HepG2 (cell line): ENCODE data around the gene ACSM3. TPM values are rescaled to one million over a fixed set of nuclear protein-coding genes. Genes with fewer than 3 reads are reported as not detected.

Experiments
- PPARG ChIP-seq: conservative IDR thresholded peaks from 2 replicates; pipeline ENCODE4 v1.6.1; 2016; ENCODE audit warnings: missing biosample characterization, missing genetic modification reagents
- TARDBP ChIP-seq: sonication (generic); formaldehyde crosslinking; IDR thresholded peaks from 2 replicates; pipeline ENCODE4 v1.8.0; 2022; ENCODE audit warnings: mild to moderate bottlenecking, missing genetic modification reagents
- TCF12 ChIP-seq, 2 experiments: fragments of 450-650 bp in 1 of 2; sonication (generic) in 1 of 2; formaldehyde crosslinking in 1 of 2; IDR thresholded peaks; 2 replicates each; pipeline versions ENCODE4 v1.6.1 to v1.8.0; 2017 to 2022; ENCODE audit warnings: antibody characterized with exemption in 1 of 2, mild to moderate bottlenecking in 1 of 2, missing genetic modification reagents in 1 of 2, moderate library complexity in 1 of 2
- YEATS4 ChIP-seq: sonication (generic); formaldehyde crosslinking; IDR thresholded peaks from 2 replicates; pipeline ENCODE4 v1.4.0; 2020; ENCODE audit warnings: missing genetic modification reagents, borderline replicate concordance
- ZKSCAN1 ChIP-seq: fragments of 150-350 bp; IDR thresholded peaks from 2 replicates; pipeline ENCODE4 v1.6.1; 2014; ENCODE audit warnings: low read length
- ZMAT3 ChIP-seq: sonication (generic); formaldehyde crosslinking; conservative IDR thresholded peaks from 2 replicates; pipeline ENCODE4 v1.7.0; 2021; ENCODE audit warnings: missing genetic modification reagents
- ZNF124 ChIP-seq: sonication (generic); formaldehyde crosslinking; IDR thresholded peaks from 2 replicates; pipeline ENCODE4 v1.4.0; 2020; ENCODE audit warnings: missing genetic modification reagents
- ZNF530 ChIP-seq: sonication (generic); formaldehyde crosslinking; IDR thresholded peaks from 2 replicates; pipeline ENCODE4 v1.5.0; 2020; ENCODE audit warnings: low read depth, mild to moderate bottlenecking, missing genetic modification reagents
- ZNF7 ChIP-seq: IDR thresholded peaks from 2 replicates; pipeline ENCODE4 v1.6.1; 2016; ENCODE audit warnings: missing biosample characterization, missing genetic modification reagents
- ZNF850 ChIP-seq: sonication (generic); formaldehyde crosslinking; conservative IDR thresholded peaks from 2 replicates; pipeline ENCODE4 v1.9.0; 2021; ENCODE audit warnings: mild to moderate bottlenecking, missing genetic modification reagents
- polyA plus RNA-seq, 8 experiments: library from polyadenylated mRNA; depleted of rRNA in 3 of 8; stranded (reverse) in 7 of 8; unstranded in 1 of 8; fragments of >200 nt; fragmentation: Illumina TruSeq in 4 of 8; extraction: Trizol in 4 of 8; gene quantifications; 2 replicates each; pipeline versions ENCODE4 v1.2.1 to v1.2.3, GENCODE V29; 2011 to 2016; ENCODE audit warnings: low read depth in 4 of 8, missing spikeins in 1 of 8, mixed read lengths in 1 of 8; ENCODE audit not compliant: insufficient read depth in 1 of 8
- total RNA-seq, 5 experiments: library from RNA; depleted of rRNA; stranded (reverse); fragments of >200 nt; fragmentation: Illumina TruSeq; extraction: Trizol; gene quantifications; 2 replicates each; pipeline ENCODE4 v1.2.3, GENCODE V29; 2016; ENCODE audit warnings: low read depth in 1 of 5
- TF ChIP-seq, protein P1 (sequence below), 2 experiments: fragments of 450-650 bp in 1 of 2; sonication (generic) in 1 of 2; formaldehyde crosslinking in 1 of 2; IDR thresholded peaks; 2 replicates each; pipeline versions ENCODE4 v1.6.1 to v1.8.0; 2016 to 2022; ENCODE audit warnings: antibody characterized with exemption in 1 of 2, mild to moderate bottlenecking in 1 of 2, missing genetic modification reagents in 1 of 2
- TF ChIP-seq, protein P2 (sequence below): fragments of 450-650 bp; IDR thresholded peaks from 2 replicates; pipeline ENCODE4 v1.6.1; 2016
- TF ChIP-seq, protein P3 (sequence below): IDR thresholded peaks from 2 replicates; pipeline ENCODE4 v1.6.1; 2016; ENCODE audit warnings: mild to moderate bottlenecking

Gene ACSM3
- total and polyA plus RNA-seq, 2 of the 13 experiments (the other 11 are each of a cell fraction or from before 2014, with no cell fraction given) = 74.0 to 108 TPM

DNA sequence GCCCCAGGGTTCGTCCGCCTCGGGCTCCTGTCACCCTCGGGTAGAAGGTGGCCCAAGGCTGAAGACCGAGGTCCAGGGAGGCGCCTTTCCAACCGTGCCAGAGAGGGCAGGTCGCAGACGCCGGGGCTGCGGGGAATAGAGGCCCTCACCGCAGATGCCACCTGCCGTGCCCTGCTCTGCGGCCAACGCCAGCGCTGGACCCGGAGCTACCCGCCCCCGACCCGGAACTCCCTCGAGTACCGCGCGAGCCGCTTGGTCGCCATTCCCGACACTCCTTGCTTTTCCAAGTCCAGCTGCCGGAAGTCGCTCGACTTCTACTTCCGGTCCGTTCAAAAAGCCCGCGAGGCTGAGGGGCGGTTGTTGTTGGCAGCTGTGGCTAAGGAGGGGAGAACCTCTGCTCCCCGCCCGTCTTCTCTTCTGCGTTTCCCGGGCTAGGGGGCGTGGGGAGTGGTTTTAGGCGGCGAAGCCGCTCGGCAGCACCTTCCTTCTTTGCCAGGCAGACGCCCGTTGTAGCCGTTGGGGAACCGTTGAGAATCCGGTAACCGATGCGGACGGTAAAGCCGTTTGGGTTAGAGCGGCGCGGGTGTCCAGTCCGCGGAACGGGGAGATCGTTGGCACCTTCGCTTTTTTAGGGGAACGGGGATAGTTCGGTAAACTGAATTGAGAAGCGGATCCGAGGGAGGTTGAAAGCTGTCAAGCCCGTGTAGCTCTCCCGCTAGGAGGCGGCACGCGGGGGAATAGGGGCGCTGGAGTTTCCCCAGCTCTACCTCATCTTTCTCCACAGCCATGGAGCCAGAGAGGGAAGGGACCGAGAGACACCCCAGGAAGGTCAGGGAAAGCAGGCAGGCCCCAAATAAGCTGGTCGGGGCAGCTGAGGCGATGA, 42.6 kb downstream of the ACSM3 start, which contains the start of the genes ERI2 and REXO5 (continued):
- TF ChIP-seq, protein P1, sequence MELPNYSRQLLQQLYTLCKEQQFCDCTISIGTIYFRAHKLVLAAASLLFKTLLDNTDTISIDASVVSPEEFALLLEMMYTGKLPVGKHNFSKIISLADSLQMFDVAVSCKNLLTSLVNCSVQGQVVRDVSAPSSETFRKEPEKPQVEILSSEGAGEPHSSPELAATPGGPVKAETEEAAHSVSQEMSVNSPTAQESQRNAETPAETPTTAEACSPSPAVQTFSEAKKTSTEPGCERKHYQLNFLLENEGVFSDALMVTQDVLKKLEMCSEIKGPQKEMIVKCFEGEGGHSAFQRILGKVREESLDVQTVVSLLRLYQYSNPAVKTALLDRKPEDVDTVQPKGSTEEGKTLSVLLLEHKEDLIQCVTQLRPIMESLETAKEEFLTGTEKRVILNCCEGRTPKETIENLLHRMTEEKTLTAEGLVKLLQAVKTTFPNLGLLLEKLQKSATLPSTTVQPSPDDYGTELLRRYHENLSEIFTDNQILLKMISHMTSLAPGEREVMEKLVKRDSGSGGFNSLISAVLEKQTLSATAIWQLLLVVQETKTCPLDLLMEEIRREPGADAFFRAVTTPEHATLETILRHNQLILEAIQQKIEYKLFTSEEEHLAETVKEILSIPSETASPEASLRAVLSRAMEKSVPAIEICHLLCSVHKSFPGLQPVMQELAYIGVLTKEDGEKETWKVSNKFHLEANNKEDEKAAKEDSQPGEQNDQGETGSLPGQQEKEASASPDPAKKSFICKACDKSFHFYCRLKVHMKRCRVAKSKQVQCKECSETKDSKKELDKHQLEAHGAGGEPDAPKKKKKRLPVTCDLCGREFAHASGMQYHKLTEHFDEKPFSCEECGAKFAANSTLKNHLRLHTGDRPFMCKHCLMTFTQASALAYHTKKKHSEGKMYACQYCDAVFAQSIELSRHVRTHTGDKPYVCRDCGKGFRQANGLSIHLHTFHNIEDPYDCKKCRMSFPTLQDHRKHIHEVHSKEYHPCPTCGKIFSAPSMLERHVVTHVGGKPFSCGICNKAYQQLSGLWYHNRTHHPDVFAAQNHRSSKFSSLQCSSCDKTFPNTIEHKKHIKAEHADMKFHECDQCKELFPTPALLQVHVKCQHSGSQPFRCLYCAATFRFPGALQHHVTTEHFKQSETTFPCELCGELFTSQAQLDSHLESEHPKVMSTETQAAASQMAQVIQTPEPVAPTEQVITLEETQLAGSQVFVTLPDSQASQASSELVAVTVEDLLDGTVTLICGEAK (IDR thresholded peaks at IDR 0.05) = peak; percentile 99
- TF ChIP-seq, protein P1 (CRISPR knock-in tag; IDR thresholded peaks at IDR 0.05) = peak; percentile 80
- TF ChIP-seq ZNF850 (CRISPR knock-in tag) = peak; percentile 97
- peak; percentile 91 for TF ChIP-seq ZNF124 (CRISPR knock-in tag)
- no peak for TF ChIP-seq TCF12 (IDR thresholded peaks at IDR 0.05)
- peak; percentile 92; the same call in 1 of the 2 replicates for TF ChIP-seq TCF12 (CRISPR knock-in tag; IDR thresholded peaks at IDR 0.05)
- peak; percentile 99 for TF ChIP-seq YEATS4 (CRISPR knock-in tag)
- TF ChIP-seq ZMAT3 (CRISPR knock-in tag) = peak; percentile 83
- TF ChIP-seq, protein P2, sequence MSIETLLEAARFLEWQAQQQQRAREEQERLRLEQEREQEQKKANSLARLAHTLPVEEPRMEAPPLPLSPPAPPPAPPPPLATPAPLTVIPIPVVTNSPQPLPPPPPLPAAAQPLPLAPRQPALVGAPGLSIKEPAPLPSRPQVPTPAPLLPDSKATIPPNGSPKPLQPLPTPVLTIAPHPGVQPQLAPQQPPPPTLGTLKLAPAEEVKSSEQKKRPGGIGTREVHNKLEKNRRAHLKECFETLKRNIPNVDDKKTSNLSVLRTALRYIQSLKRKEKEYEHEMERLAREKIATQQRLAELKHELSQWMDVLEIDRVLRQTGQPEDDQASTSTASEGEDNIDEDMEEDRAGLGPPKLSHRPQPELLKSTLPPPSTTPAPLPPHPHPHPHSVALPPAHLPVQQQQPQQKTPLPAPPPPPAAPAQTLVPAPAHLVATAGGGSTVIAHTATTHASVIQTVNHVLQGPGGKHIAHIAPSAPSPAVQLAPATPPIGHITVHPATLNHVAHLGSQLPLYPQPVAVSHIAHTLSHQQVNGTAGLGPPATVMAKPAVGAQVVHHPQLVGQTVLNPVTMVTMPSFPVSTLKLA = peak; percentile 68
- TF ChIP-seq ZNF530 (CRISPR knock-in tag) = peak; percentile 90
- peak; percentile 99 for TF ChIP-seq TARDBP (CRISPR knock-in tag)
- TF ChIP-seq, protein P3, sequence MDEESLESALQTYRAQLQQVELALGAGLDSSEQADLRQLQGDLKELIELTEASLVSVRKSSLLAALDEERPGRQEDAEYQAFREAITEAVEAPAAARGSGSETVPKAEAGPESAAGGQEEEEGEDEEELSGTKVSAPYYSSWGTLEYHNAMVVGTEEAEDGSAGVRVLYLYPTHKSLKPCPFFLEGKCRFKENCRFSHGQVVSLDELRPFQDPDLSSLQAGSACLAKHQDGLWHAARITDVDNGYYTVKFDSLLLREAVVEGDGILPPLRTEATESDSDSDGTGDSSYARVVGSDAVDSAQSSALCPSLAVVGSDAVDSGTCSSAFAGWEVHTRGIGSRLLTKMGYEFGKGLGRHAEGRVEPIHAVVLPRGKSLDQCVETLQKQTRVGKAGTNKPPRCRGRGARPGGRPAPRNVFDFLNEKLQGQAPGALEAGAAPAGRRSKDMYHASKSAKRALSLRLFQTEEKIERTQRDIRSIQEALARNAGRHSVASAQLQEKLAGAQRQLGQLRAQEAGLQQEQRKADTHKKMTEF (CRISPR knock-in tag) = peak; percentile 99
- TF ChIP-seq ZKSCAN1 = no peak
- peak; percentile 56; the same call in 1 of the 2 replicates for TF ChIP-seq PPARG (CRISPR knock-in tag)
- peak; percentile 66; the same call in 1 of the 2 replicates for TF ChIP-seq ZNF7 (CRISPR knock-in tag)
